IPS-18c (cell line): ENCODE data around the gene ZP3.
"Not testable (repeated sequence)": the region's sequence is repeated elsewhere in the genome, so short reads cannot be mapped to it uniquely, and the experiment has no call there.

Experiments used
- H3K4me3 ChIP-seq: 2 replicates; pipeline ENCODE4 v1.7.0; 2013; ENCODE audit warnings: low read depth, mild to moderate bottlenecking, low read length, moderate library complexity; ENCODE audit not compliant: insufficient read depth
- H3K9me3 ChIP-seq: one replicate; pipeline ENCODE4 v1.6.1; 2013; ENCODE audit warnings: mild to moderate bottlenecking, low read length, moderate library complexity; ENCODE audit not compliant: control insufficient read depth, insufficient read depth

Gene ZP3

GRCh38 chr7:76397409-76398183 lies 27.2 kb upstream of the ZP3 start:
- Histone ChIP-seq H3K4me3 (peak overlapping the region; percentile 20; the same call in 1 of the 2 replicates), H3K9me3 (no peaks in the 10 kb centered on the region)

GRCh38 chr7:76400248-76400647 lies 24.5 kb upstream of the ZP3 start:
- H3K9me3 ChIP-seq, result no peaks in the 10 kb centered on the region
- no peak overlapping the region for H3K4me3 ChIP-seq

DNA sequence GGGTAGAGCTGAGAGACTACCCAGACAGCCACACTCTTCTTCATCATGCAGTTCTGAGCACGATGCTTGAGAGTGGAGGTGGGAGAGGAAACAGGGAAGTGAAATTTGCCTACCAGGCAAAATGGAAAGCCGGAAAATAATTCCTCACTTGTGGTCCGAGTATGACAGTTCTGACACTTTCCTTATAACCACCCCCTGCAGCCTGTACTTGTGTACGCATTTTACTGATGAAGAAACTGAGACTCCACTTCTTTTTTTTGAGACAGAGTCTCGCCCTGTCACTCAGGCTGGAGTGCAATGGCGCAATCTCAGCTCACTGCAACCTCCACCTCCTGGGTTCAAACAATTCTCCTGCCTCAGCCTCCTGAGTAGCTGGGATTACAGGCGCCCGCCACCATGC lies 21.7 kb upstream of the ZP3 start:
- H3K4me3 ChIP-seq, H3K9me3 ChIP-seq: not testable (repeated sequence)

DNA sequence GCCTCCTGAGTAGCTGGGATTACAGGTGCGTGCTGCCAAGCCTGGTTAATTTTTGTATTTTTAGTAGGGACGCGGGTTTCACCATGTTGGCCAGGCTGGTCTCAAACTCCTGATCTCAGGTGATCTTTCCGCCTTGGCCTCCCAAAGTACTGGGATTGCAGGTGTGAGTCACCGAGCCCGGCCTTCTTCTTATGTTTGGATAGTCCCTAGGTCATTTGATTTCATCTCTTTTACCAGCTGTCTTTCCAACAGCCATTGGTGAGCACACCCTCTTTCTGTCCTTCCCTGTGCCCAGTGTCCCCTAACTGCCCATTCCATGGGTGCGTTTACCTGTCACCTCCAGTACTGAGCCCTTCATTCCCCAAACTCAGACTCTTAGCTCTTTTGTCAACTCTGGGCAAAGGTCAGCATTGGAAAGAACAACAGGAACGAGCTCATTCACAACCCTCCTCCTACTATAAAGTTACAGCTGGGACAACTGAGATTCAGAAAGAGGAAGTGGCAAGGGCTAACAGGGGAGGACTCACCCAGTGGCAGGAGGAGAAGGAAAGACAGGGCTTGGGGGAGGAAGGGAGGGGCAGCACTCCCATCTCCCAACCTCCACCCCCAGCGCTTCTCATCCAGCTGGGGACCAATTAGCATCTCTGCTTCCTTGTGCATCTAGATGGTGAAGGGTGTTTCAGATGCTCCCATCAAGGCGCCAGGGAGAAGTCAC lies 20.8 kb upstream of the ZP3 start:
- Histone ChIP-seq H3K9me3 (no peaks in the 10 kb centered on the region), H3K4me3 (no peak overlapping the region)

GRCh38 chr7:76405738-76406137 lies 19.0 kb upstream of the ZP3 start:
- Histone ChIP-seq H3K9me3 (no peaks in the 10 kb centered on the region), H3K4me3 (no peak overlapping the region)

- no peaks in the 10 kb centered on the region for H3K9me3 ChIP-seq
Observed at GRCh38 chr7:76407718-76408117, 17.0 kb upstream of the ZP3 start.

GRCh38 chr7:76408121-76408560 lies 16.6 kb upstream of the ZP3 start:
- H3K9me3 ChIP-seq, result no peaks in the 10 kb centered on the region
- H3K4me3 ChIP-seq, result no peak overlapping the region

More at GRCh38 chr7:76407718-76408117, 17.0 kb upstream of the ZP3 start:
- no peak overlapping the region for H3K4me3 ChIP-seq

DNA sequence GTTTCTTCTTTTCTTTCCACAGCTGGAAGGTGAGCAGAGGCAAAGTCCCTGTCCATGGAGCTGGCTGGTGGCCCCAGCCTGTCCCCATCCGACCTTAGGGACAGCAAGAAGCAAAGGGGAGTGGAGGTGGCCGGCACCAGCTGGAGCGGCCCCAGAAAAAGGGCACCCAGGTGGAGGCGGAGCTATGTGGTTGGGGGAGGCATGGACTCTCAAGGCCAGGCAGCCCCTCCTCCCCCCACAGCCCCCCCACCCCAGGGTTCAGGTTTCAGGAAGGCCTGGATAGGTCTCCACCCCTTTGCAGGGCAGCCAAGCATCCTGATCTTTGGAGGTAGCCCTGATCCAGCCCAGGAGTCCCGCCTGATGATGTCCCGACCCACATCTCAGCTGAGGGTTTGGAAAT lies 15.2 kb upstream of the ZP3 start, which contains the start of gene SSC4D:
SSC4D (minus strand) TSS at position 161 of the 400 bp plus-strand sequence. CDS start 5,258 bp downstream, outside the sequence.
- H3K9me3 ChIP-seq, result no peaks in the 10 kb centered on the region
- peak within 1 kb of the TSS; percentile 53 for H3K4me3 ChIP-seq

DNA sequence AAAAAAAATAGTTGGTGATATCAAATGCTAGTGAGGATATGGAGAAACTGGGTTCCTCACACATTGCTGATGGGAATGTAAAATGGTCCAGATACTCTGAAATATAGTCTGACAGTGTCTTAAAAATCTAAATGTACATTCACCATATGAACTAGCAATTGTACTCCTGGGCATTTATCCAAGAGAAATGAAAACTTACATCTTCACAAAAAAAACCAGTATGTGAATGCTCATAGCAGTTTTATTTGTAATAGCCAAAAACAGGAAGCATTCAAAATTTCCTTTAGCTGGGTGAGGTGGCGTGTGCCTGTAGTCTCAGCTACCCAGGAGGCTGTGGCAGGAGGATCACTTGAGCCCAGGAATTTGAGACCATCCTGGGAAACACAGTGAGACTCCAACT lies 13.1 kb upstream of the ZP3 start:
- Histone ChIP-seq H3K4me3 (no peak overlapping the region), H3K9me3 (no peaks in the 10 kb centered on the region)

DNA sequence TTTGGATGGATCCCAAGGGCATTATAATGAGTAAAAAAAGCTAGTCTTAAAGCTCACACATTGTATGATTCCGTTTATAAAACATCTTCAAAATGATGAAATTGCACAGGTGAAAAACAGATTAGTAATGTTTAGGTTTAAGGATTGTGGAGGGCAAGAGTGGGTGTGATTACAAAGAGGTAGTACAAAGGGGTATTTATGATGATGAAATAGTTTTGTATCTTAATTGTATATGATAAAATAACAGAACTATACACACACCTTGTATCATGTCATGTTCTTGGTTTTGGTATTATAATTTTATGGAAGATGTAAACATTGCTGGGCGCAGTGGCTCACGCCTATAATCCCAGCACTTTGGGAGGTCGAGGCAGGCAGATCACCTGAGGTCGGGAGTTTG lies 12.5 kb upstream of the ZP3 start:
- no peak overlapping the region for H3K4me3 ChIP-seq
- no peaks in the 10 kb centered on the region for H3K9me3 ChIP-seq

DNA sequence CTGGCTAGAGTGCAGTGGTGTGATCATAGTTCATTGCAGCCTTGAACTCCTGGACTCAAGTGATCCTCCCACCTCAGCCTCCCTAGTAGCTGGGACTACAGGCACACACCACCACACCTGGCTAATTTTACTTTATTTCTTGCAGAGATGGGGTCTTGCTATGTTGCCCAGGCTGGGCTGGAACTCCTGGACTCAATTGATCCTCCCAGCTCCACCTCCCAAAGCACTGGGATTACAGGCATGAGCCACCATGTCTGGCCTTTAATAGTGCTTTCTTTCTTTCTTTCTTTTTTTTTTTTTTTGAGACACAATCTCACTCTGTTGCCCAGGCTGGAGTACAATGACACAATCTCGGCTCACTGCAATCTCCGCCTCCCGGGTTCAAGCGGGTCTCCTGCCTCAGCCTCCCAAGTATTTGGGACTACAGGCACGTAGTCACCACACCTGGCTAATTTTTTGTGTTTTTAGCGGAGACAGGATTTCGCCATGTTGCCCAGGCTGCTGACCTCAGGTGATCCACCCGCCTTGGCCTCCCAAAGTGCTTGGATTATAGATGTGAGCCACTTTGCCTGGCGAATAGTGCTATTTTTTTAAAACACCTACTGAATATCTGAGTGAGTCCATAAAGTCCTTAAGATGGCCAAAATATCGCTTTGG lies 7.0 kb upstream of the ZP3 start:
- not testable (repeated sequence) for H3K4me3 ChIP-seq, H3K9me3 ChIP-seq

GRCh38 chr7:76421097-76421496 lies 3.7 kb upstream of the ZP3 start:
- H3K4me3 ChIP-seq, H3K9me3 ChIP-seq: not testable (repeated sequence)

DNA sequence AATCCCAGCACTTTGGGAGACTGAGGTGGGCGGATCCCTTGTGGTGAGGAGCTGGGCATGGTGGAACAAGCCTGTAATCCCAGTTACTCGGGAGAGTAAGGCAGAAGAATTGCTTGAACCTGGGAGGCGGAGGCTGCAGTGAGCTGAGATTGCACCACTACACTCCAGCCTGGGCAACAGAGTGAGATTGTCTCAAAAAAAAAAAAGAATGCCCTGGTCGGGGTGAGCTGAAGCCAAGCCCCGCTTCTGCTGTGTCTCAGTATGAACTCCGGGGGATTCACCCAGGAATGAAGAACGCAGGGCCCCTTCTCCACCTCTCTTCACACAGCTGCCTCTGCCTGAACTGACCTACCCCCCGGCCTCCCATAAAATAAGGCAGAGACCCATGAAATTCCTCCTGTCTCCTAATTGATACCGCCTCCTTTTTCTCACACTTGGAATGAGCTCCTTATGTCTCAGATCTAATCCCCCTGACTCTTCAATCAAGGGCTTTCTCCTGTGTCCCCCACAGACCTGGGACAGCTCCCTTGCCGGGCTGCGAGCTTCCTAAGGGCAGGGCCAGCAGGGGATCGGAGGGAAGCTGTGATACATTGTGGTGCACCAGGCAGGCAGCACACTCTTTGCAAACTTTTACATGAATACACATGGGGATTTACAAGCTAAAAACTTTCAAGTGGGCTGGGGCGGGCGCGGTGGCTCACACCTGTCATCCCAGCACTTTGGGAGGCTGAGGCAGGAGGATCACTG lies 911 bp upstream of the ZP3 start:
- Histone ChIP-seq H3K4me3 (no peak overlapping the region), H3K9me3 (no peaks in the 10 kb centered on the region)

DNA sequence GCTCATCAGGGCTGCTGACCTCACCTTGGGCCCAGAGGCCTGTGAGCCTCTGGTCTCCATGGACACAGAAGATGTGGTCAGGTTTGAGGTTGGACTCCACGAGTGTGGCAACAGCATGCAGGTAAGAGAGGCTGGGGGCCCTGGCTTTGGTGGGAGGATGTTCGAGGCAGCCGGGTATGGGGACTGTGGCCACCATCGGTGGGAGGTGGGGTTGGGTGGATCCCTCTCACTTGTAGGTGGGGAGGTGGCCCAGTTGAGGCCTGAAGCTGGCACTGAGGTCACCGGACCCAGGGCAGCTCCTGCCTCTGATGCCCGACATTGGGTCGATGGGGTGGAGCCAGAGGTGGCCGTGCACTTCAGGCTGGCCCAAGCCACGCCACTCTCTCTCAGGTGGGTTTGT lies 406 bp downstream of the ZP3 start:
- no peaks in the 10 kb centered on the region for H3K9me3 ChIP-seq
- H3K4me3 ChIP-seq, result no peak overlapping the region

- not testable (repeated sequence) for H3K9me3 ChIP-seq, H3K4me3 ChIP-seq
Observed at GRCh38 chr7:76425558-76425957, 808 bp downstream of the ZP3 start.

- Histone ChIP-seq H3K4me3 (no peak overlapping the region), H3K9me3 (no peaks in the 10 kb centered on the region)
Observed at GRCh38 chr7:76426246-76426645, 1.5 kb downstream of the ZP3 start.

DNA sequence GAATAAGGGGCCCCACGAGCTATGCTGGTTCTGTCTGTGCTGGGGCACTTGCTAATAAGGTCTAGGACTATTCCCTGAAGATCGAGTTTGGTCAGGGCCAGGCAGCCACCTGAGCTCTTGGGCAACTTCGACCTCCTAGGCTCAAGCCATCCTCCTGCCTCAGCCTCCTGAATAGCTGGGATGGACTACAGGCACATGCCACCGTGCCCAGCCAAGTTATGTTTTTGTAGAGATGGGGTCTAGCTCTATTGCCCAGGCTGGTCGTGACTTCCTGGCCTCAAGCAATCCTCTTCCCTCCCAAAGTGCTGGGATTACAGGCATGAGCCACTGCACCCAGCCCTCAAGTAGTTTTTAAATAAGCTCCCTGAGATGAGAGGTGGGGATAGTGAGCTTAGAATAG lies 2.9 kb downstream of the ZP3 start:
- no peaks in the 10 kb centered on the region for H3K9me3 ChIP-seq
- H3K4me3 ChIP-seq, result no peak overlapping the region
